Muscle layer of duodenum (tissue), 2 donors: ENCODE measurements around the gene ANAPC4.

Source experiments
- H3K27ac ChIP-seq: one replicate; pipeline ENCODE4 v1.7.0; 2013; ENCODE audit warnings: mild to moderate bottlenecking, low read length
- H3K27me3 ChIP-seq: one replicate; pipeline ENCODE4 v1.7.0; 2013; ENCODE audit warnings: low read depth, mild to moderate bottlenecking, control low read depth, low read length
- H3K36me3 ChIP-seq, 2 donors: one replicate each; pipeline ENCODE4 v1.7.0; 2013; ENCODE audit warnings: low read length in 2 of 2, control low read depth in 1 of 2, mild to moderate bottlenecking in 1 of 2; ENCODE audit not compliant: insufficient read depth in 2 of 2, control insufficient read depth in 1 of 2
- H3K4me1 ChIP-seq, 2 donors: one replicate each; pipeline ENCODE4 v1.7.0; 2013; ENCODE audit warnings: low read length in 2 of 2, mild to moderate bottlenecking in 2 of 2, control low read depth in 1 of 2, moderate library complexity in 1 of 2; ENCODE audit not compliant: insufficient read depth in 2 of 2, control insufficient read depth in 1 of 2
- H3K4me3 ChIP-seq, 2 donors: one replicate each; pipeline ENCODE4 v1.7.0; 2013; ENCODE audit warnings: low read length in 2 of 2, low read depth in 1 of 2, mild to moderate bottlenecking in 1 of 2
- H3K9me3 ChIP-seq, 2 donors: one replicate each; pipeline ENCODE4 v1.7.0; 2013; ENCODE audit warnings: low read length in 2 of 2, control low read depth in 1 of 2, mild to moderate bottlenecking in 1 of 2; ENCODE audit not compliant: control insufficient read depth in 1 of 2
- donor health status: healthy.

ANAPC4 gene

GRCh38 chr4:25439918-25440477 lies 62.9 kb downstream of the ANAPC4 start:
- Histone ChIP-seq H3K4me1 (no peaks in the 10 kb centered on the region), H3K4me3 (no peak overlapping the region), H3K27ac (no peak overlapping the region), H3K9me3 (peaks cover 0 to 3% of the 10 kb centered on the region in 2 donors), H3K27me3 (no peaks in the 10 kb centered on the region), H3K36me3 (no peaks in the 10 kb centered on the region)

GRCh38 chr4:25440478-25441030 lies 63.5 kb downstream of the ANAPC4 start:
- Histone ChIP-seq H3K36me3 (no peaks in the 10 kb centered on the region), H3K4me1 (no peaks in the 10 kb centered on the region), H3K9me3 (peaks cover 0 to 3% of the 10 kb centered on the region in 2 donors), H3K27me3 (no peaks in the 10 kb centered on the region), H3K27ac (no peak overlapping the region), H3K4me3 (no peak overlapping the region)

- Histone ChIP-seq H3K4me1 (no peaks in the 10 kb centered on the region), H3K36me3 (no peaks in the 10 kb centered on the region), H3K9me3 (peaks cover 0 to 3% of the 10 kb centered on the region in 2 donors), H3K27ac (no peak overlapping the region), H3K27me3 (no peaks in the 10 kb centered on the region), H3K4me3 (no peak overlapping the region)
Measured at GRCh38 chr4:25441519-25442117, 64.6 kb downstream of the ANAPC4 start.

- no peak overlapping the region for H3K4me3 ChIP-seq
- no peak overlapping the region for H3K27ac ChIP-seq
- H3K4me1 ChIP-seq: no peaks in the 10 kb centered on the region
- peaks cover 0 to 3% of the 10 kb centered on the region in 2 donors for H3K9me3 ChIP-seq
- H3K27me3 ChIP-seq: no peaks in the 10 kb centered on the region
- H3K36me3 ChIP-seq: no peaks in the 10 kb centered on the region
Measured at GRCh38 chr4:25442863-25443307, 65.8 kb downstream of the ANAPC4 start.

- peaks cover 0 to under 1% of the 10 kb centered on the region in 2 donors for H3K9me3 ChIP-seq
- H3K27ac ChIP-seq: no peak overlapping the region
- H3K4me3 ChIP-seq: no peak overlapping the region
- no peaks in the 10 kb centered on the region for H3K4me1 ChIP-seq
- no peaks in the 10 kb centered on the region for H3K27me3 ChIP-seq
- no peaks in the 10 kb centered on the region for H3K36me3 ChIP-seq
Measured at GRCh38 chr4:25443851-25444250, 66.8 kb downstream of the ANAPC4 start.

GRCh38 chr4:25446611-25447010 lies 69.5 kb downstream of the ANAPC4 start:
- Histone ChIP-seq H3K9me3 (no peaks in the 10 kb centered on the region), H3K4me3 (no peak overlapping the region), H3K4me1 (no peaks in the 10 kb centered on the region), H3K36me3 (no peaks in the 10 kb centered on the region), H3K27ac (no peak overlapping the region), H3K27me3 (no peaks in the 10 kb centered on the region)

GRCh38 chr4:25448379-25449109 lies 71.5 kb downstream of the ANAPC4 start:
- Histone ChIP-seq H3K4me1 (no peaks in the 10 kb centered on the region), H3K27ac (no peak overlapping the region), H3K4me3 (no peak overlapping the region), H3K36me3 (no peaks in the 10 kb centered on the region), H3K9me3 (no peaks in the 10 kb centered on the region), H3K27me3 (no peaks in the 10 kb centered on the region)

GRCh38 chr4:25449270-25449669 lies 72.2 kb downstream of the ANAPC4 start:
- no peaks in the 10 kb centered on the region for H3K36me3 ChIP-seq
- H3K9me3 ChIP-seq: no peaks in the 10 kb centered on the region
- no peak overlapping the region for H3K4me3 ChIP-seq
- H3K27me3 ChIP-seq: no peaks in the 10 kb centered on the region
- H3K4me1 ChIP-seq: no peaks in the 10 kb centered on the region
- H3K27ac ChIP-seq: no peak overlapping the region

- Histone ChIP-seq H3K36me3 (no peaks in the 10 kb centered on the region), H3K4me3 (no peak overlapping the region), H3K4me1 (no peaks in the 10 kb centered on the region), H3K9me3 (no peaks in the 10 kb centered on the region), H3K27me3 (no peaks in the 10 kb centered on the region), H3K27ac (no peak overlapping the region)
Measured at GRCh38 chr4:25449688-25450087, 72.6 kb downstream of the ANAPC4 start.

GRCh38 chr4:25450491-25450901 lies 73.4 kb downstream of the ANAPC4 start:
- H3K27me3 ChIP-seq: no peaks in the 10 kb centered on the region
- no peaks in the 10 kb centered on the region for H3K36me3 ChIP-seq
- H3K4me3 ChIP-seq: no peak overlapping the region
- H3K27ac ChIP-seq: no peak overlapping the region
- no peaks in the 10 kb centered on the region for H3K4me1 ChIP-seq
- H3K9me3 ChIP-seq: no peaks in the 10 kb centered on the region

GRCh38 chr4:25451676-25452075 lies 74.6 kb downstream of the ANAPC4 start:
- Histone ChIP-seq H3K9me3 (no peaks in the 10 kb centered on the region), H3K4me3 (no peak overlapping the region), H3K27me3 (no peaks in the 10 kb centered on the region), H3K36me3 (no peaks in the 10 kb centered on the region), H3K4me1 (no peaks in the 10 kb centered on the region), H3K27ac (no peak overlapping the region)
